ENCODE measurements around the gene ZBTB16.

GRCh38 chr11:114015117-114015516 is 44.4 kb upstream of the ZBTB16 start:
- TF ChIP-seq POLR2AphosphoS5 (IDR thresholded peaks at IDR 0.05), result no peak
- no peak for TF ChIP-seq CTCF (IDR thresholded peaks at IDR 0.05)
- no peak for TF ChIP-seq POLR2A (IDR thresholded peaks at IDR 0.05)
